Nephron progenitor cell (in vitro differentiated cells): ENCODE measurements around the gene EML1.
A peak's percentile ranks its signal among the peaks of the same experiment; 100 is the strongest.

Source experiments
- DNase-seq: peaks from one replicate; pipeline ENCODE4 v3.0.0; 2021
- H3K27ac Mint-ChIP-seq: 2 replicates; pipeline ENCODE4 v1.8.0; 2021; ENCODE audit warnings: mild to moderate bottlenecking, moderate library complexity, mixed read lengths
- H3K27me3 Mint-ChIP-seq: 2 replicates; pipeline ENCODE4 v1.8.0; 2021; ENCODE audit warnings: mild to moderate bottlenecking, low read depth, mixed read lengths; ENCODE audit not compliant: poor library complexity
- H3K36me3 Mint-ChIP-seq: 2 replicates; pipeline ENCODE4 v1.8.0; 2021; ENCODE audit warnings: low read depth, mixed read lengths
- H3K4me1 Mint-ChIP-seq: 2 replicates; pipeline ENCODE4 v1.8.0; 2021; ENCODE audit warnings: mixed read lengths
- H3K4me3 Mint-ChIP-seq: 2 replicates; pipeline ENCODE4 v1.8.0; 2021; ENCODE audit warnings: mild to moderate bottlenecking, moderate library complexity, mixed read lengths
- H3K9me3 Mint-ChIP-seq: 2 replicates; pipeline ENCODE4 v1.8.0; 2021; ENCODE audit warnings: mild to moderate bottlenecking, moderate library complexity, mixed read lengths
- CTCF ChIP-seq: fragments of 200-600 bp; sonication (generic); IDR thresholded peaks from 2 replicates; pipeline ENCODE4 v1.5.0; 2021; ENCODE audit warnings: antibody characterized with exemption

Gene EML1

GRCh38 chr14:99961826-99962518, 168.8 kb downstream of the EML1 start:
- Mint-ChIP-seq H3K27ac (no peak overlapping the region), H3K9me3 (peaks cover 26% of the 10 kb centered on the region), H3K36me3 (no peaks in the 10 kb centered on the region), H3K4me3 (no peak overlapping the region), H3K4me1 (peaks cover 48% of the 10 kb centered on the region), H3K27me3 (peaks cover 8% of the 10 kb centered on the region)
- no peak for DNase-seq
- no peak for TF ChIP-seq CTCF

GRCh38 chr14:99964979-99965378, 171.8 kb downstream of the EML1 start:
- no peaks in the 10 kb centered on the region for H3K36me3 Mint-ChIP-seq
- peaks cover 64% of the 10 kb centered on the region for H3K4me1 Mint-ChIP-seq
- H3K27ac Mint-ChIP-seq = no peak overlapping the region
- H3K4me3 Mint-ChIP-seq = no peak overlapping the region
- peaks cover 29% of the 10 kb centered on the region for H3K9me3 Mint-ChIP-seq
- no peak for DNase-seq
- no peak for TF ChIP-seq CTCF
- peaks cover 17% of the 10 kb centered on the region for H3K27me3 Mint-ChIP-seq

- peaks cover 27% of the 10 kb centered on the region for H3K9me3 Mint-ChIP-seq
- H3K27me3 Mint-ChIP-seq = peaks cover 25% of the 10 kb centered on the region
- no peak for TF ChIP-seq CTCF
- DNase-seq = no peak
- peak overlapping the region; percentile 48 for H3K27ac Mint-ChIP-seq
- no peaks in the 10 kb centered on the region for H3K36me3 Mint-ChIP-seq
- no peak overlapping the region for H3K4me3 Mint-ChIP-seq
- peaks cover 66% of the 10 kb centered on the region for H3K4me1 Mint-ChIP-seq
Measured at GRCh38 chr14:99966037-99966835, 173.0 kb downstream of the EML1 start.

GRCh38 chr14:99966912-99967311, 173.7 kb downstream of the EML1 start:
- Mint-ChIP-seq H3K27ac (no peak overlapping the region), H3K4me1 (peaks cover 65% of the 10 kb centered on the region), H3K9me3 (peaks cover 27% of the 10 kb centered on the region), H3K36me3 (no peaks in the 10 kb centered on the region), H3K4me3 (peak overlapping the region; percentile 12), H3K27me3 (peaks cover 24% of the 10 kb centered on the region)
- peak; percentile 30 for DNase-seq
- TF ChIP-seq CTCF = no peak

- no peak overlapping the region for H3K4me3 Mint-ChIP-seq
- no peak for DNase-seq
- peaks cover 10% of the 10 kb centered on the region for H3K36me3 Mint-ChIP-seq
- H3K9me3 Mint-ChIP-seq = peaks cover 27% of the 10 kb centered on the region
- peaks cover 26% of the 10 kb centered on the region for H3K27me3 Mint-ChIP-seq
- peaks cover 69% of the 10 kb centered on the region for H3K4me1 Mint-ChIP-seq
- TF ChIP-seq CTCF = no peak
- no peak overlapping the region for H3K27ac Mint-ChIP-seq
Measured at GRCh38 chr14:99968191-99968920, 175.1 kb downstream of the EML1 start.
